Measurements from ENCODE around the gene LRRC8D.
A peak's percentile ranks its signal among the peaks of the same experiment; 100 is the strongest.

LRRC8D gene

GRCh38 chr1:89939059-89939570, 118.3 kb downstream of the LRRC8D start:
- H3K4me1 Mint-ChIP-seq = no peaks in the 10 kb centered on the region
- H3K27me3 Mint-ChIP-seq = no peaks in the 10 kb centered on the region
- no peak overlapping the region for H3K4me3 Mint-ChIP-seq
- H3K9me3 Mint-ChIP-seq = no peaks in the 10 kb centered on the region
- DNase-seq (ENCODE audit: low spot score in 2 of 2) = no peak
- ATAC-seq (ENCODE audit: low read depth) = no peak
- peaks cover 18% of the 10 kb centered on the region for H3K36me3 Mint-ChIP-seq
- H3K27ac Mint-ChIP-seq = no peak overlapping the region

DNA sequence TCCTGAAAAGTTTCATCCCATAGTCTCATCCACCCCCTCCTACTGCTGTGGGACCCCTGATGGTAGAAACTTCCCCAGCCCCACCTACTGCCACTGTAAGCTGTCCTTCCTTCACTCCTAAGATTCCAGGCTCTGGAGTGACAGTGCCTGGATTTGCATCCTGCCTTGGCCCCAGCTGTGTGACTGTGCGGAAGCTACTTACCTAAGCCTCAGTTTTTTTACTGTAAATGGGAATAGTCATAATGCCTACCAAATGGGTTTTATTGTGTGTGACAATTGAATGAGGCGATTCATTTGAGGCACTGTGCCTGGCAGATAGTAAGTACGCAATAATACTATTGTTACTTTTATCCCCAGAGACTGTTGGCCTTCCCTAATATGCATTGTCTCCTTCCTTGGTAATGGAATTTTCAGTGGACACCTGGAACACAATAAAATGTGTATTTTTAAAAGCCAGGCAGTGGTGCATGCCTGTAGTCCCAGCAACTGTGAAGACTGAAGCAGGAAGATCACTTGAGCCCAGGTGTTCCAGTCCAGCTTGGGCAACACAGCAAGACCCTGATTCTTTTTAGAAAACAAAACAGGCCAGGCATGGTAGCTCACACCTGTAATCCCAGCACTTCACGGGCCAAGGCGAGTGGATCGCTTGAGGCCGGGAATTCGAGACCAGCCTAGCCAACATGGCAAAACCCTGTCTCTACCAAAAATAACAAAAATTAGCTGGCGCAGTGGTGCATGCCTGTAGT, 119.0 kb downstream of the LRRC8D start:
- ATAC-seq (ENCODE audit: low read depth) (no peak), DNase-seq (ENCODE audit: low spot score in 2 of 2) (no peak)
- H3K27ac Mint-ChIP-seq = no peak overlapping the region
- H3K4me1 Mint-ChIP-seq = no peaks in the 10 kb centered on the region
- peaks cover 13% of the 10 kb centered on the region for H3K36me3 Mint-ChIP-seq
- H3K9me3 Mint-ChIP-seq = no peaks in the 10 kb centered on the region
- H3K27me3 Mint-ChIP-seq = no peaks in the 10 kb centered on the region
- no peak overlapping the region for H3K4me3 Mint-ChIP-seq

DNA sequence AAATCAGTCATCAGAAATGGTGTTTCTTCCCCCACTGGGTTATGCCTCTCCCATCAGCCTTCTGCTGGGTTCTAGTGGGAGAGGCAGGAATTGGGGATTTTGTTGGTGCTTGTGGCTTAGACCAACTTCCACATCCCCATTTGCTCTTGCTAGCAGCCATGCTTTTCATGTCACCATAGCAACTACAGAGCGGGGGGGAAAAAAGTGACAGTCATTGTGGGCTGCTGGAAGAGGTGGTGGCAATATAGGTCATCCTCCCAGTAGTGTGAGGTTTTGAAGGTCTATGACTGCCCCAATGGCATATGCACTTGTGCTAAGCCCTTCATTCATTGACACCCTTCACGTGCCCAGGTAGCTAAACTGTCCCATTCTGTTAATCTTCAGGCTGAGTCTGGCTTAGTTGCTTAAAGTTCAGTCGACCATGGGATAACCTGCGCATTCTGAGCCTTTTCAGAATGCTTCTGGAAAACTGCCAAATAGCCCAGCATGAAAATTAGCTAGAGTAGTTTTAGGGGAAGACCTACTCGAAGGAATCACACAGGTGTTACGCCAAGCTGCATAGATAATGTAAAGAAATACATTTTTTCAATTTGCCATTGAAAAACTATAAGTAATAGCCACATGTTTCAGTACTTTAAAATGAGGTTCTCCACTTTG, 120.4 kb downstream of the LRRC8D start:
- no peak overlapping the region for H3K27ac Mint-ChIP-seq
- ATAC-seq (ENCODE audit: low read depth) = peak; percentile 39

DNA sequence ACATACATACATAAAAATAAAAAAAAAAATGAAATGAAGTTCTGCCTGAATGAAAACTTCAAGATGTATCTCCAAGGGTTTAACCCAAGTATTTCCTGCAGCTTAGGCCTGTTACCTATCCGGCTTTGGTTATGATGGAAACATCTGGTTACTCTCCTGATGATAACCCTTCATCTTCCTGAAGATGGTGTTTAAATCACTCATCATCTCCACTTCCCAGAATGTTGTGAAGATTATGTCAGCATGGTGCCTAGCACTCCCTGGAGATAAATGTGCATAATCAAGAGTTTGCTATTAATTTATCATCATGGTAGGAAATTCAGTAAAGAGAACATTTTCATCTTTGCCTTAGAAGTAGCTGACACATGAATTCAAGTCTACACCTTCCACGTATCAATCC, 121.2 kb downstream of the LRRC8D start:
- DNase-seq (ENCODE audit: low spot score in 2 of 2) (no peak), ATAC-seq (ENCODE audit: low read depth) (no peak)
- H3K4me1 Mint-ChIP-seq = peaks cover 2% of the 10 kb centered on the region
- H3K9me3 Mint-ChIP-seq = no peaks in the 10 kb centered on the region
- H3K36me3 Mint-ChIP-seq = peaks cover 3% of the 10 kb centered on the region
- H3K27ac Mint-ChIP-seq = no peak overlapping the region
- no peaks in the 10 kb centered on the region for H3K27me3 Mint-ChIP-seq
- no peak overlapping the region for H3K4me3 Mint-ChIP-seq

More for the DNA sequence above, 120.4 kb downstream of the LRRC8D start:
- Mint-ChIP-seq H3K4me3 (no peak overlapping the region), H3K27me3 (no peaks in the 10 kb centered on the region), H3K4me1 (peaks cover 2% of the 10 kb centered on the region), H3K9me3 (no peaks in the 10 kb centered on the region), H3K36me3 (peaks cover 3% of the 10 kb centered on the region)
- DNase-seq (ENCODE audit: low spot score in 2 of 2) = peak in 1 of 2 donors; percentile 11

DNA sequence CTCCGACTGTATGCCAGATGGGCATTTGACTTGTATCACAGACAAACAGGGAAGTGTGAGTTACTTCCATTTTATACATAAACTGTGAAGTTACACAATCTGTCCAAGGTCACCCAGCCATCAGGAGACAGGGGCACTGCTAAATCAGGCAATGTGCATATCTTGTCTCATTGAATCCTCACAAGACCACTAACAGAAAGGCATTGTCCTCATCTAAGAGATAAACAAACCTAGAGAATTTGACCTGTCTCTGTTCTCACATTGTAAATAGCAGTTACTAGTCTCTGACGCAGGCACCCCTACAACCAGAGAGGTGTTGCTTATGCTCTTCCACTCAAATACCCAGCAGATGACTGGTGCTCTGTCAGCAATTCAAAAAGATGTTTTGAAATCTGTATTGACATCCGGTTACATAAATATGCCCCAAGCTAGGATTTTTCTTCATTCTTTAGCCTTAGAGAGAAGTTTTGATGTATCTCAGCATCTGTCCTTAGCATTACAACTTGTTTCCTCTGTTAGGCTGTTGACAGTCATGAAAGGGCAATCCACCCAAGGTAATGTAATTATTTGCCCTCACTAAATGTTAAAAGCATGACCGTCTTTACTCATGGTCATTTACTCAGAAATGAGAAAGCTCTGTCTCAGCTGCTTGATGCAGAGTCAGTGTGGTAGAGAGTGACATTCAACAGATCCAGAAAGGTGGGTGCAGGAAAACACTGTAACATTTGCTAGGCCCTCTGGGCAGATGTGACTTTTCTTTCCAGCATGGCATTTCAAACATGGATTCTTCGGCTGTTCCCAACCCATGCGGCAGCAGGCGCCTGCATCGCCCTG, 122.2 kb downstream of the LRRC8D start:
- H3K27ac Mint-ChIP-seq = peak overlapping the region; percentile 72
- H3K4me3 Mint-ChIP-seq = no peak overlapping the region
- H3K4me1 Mint-ChIP-seq = peaks cover 2% of the 10 kb centered on the region
- no peaks in the 10 kb centered on the region for H3K9me3 Mint-ChIP-seq
- H3K36me3 Mint-ChIP-seq = peaks cover 2% of the 10 kb centered on the region
- no peaks in the 10 kb centered on the region for H3K27me3 Mint-ChIP-seq
- ATAC-seq (ENCODE audit: low read depth) (no peak), DNase-seq (ENCODE audit: low spot score in 2 of 2) (no peak)

- Mint-ChIP-seq H3K27ac (no peak overlapping the region), H3K36me3 (peaks cover 2% of the 10 kb centered on the region), H3K4me3 (no peak overlapping the region), H3K9me3 (no peaks in the 10 kb centered on the region), H3K4me1 (peaks cover 2% of the 10 kb centered on the region), H3K27me3 (no peaks in the 10 kb centered on the region)
- DNase-seq (ENCODE audit: low spot score in 2 of 2) = no peak
- ATAC-seq (ENCODE audit: low read depth) = no peak
Measured at GRCh38 chr1:89943846-89944781, 123.3 kb downstream of the LRRC8D start.

- no peaks in the 10 kb centered on the region for H3K36me3 Mint-ChIP-seq
- H3K27me3 Mint-ChIP-seq = no peaks in the 10 kb centered on the region
- no peak overlapping the region for H3K27ac Mint-ChIP-seq
- peaks cover 2% of the 10 kb centered on the region for H3K4me1 Mint-ChIP-seq
- H3K9me3 Mint-ChIP-seq = no peaks in the 10 kb centered on the region
- no peak for ATAC-seq (ENCODE audit: low read depth)
- DNase-seq (ENCODE audit: low spot score in 2 of 2) = no peak
- H3K4me3 Mint-ChIP-seq = no peak overlapping the region
Measured at GRCh38 chr1:89945852-89946476, 125.1 kb downstream of the LRRC8D start.

DNA sequence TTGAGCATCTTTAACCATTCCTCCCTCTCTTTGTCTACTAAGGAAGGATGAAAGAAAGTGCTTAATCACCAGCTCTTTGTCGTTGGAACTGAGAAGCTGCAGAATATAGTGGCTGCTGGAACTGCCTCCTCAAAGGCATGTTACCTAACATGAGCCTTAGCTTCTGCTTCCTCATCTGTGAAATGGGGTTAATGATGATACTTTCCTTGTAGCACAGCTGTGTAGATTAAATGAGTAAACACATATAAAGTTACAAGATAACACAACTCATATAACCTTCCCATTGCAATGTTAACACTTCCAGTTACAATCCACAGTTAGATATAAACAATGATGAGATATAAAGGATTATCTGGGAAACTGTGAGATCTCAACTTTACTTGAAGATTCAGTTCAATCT, 125.7 kb downstream of the LRRC8D start:
- Mint-ChIP-seq H3K4me1 (peaks cover 2% of the 10 kb centered on the region), H3K27me3 (no peaks in the 10 kb centered on the region), H3K27ac (no peak overlapping the region), H3K36me3 (no peaks in the 10 kb centered on the region), H3K4me3 (no peak overlapping the region), H3K9me3 (no peaks in the 10 kb centered on the region)
- ATAC-seq (ENCODE audit: low read depth) (no peak), DNase-seq (ENCODE audit: low spot score in 2 of 2) (no peak)

DNA sequence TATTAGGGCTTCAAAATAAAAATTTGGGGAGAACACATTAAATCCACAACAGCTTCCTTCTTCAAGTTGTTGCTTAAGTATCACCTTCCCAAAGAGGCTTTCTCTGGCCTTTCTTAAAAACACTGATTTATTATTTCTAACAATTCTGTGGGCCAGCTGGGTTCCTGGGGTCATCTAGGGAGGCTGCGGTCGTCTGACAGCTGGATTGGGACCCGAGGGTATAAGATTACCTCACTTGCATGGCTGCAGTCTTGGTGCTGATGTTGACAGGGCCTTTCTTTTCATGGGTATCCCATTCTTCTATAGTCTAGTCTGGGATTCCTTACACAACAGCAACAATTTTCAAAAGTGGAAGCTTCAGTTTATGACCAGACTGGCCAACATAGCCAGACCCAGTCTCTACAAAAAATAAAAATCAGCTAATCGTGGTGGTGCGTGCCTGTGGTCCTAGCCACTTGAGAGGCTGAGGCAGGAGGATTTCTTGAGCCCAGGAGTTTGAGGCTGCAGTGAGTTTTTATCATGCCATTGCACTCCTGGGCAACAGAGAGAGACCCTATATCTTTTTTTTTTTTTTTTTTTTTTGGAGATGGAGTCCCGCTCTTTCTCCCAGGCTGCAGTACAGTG, 128.0 kb downstream of the LRRC8D start:
- Mint-ChIP-seq H3K4me1 (peaks cover 2% of the 10 kb centered on the region), H3K4me3 (no peak overlapping the region), H3K27me3 (no peaks in the 10 kb centered on the region), H3K27ac (no peak overlapping the region), H3K36me3 (no peaks in the 10 kb centered on the region), H3K9me3 (no peaks in the 10 kb centered on the region)
- ATAC-seq (ENCODE audit: low read depth) = no peak
- DNase-seq (ENCODE audit: low spot score in 2 of 2) = no peak

DNA sequence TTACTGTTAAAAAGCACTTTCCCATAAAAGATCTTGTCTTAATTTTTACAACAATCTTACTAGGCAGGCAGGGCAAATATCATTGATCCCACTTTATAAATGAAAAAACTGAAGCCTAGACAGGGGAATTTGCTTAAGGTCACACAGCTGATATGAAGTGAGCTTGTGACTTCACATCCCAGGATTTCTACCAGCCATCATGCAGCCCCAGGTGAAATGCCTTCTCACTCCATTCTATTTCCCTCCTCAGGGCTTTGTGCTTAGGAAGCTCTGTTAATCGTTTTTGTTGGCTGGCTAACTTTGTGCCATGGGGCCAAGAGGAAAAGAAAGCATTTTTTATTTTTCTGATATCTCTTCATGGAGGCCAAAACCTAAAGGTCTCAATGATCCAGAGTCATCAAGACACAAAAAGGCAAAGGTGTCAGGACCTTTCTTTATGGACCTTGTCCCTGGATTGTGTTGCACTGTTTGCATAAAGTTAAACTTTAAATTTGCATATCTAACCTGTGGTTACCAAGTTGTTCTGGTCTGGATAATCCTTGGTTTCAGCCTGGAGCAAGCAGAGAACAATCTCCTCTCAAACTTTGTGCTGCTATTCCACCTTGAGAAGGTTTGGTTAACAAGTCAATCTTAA, 129.3 kb downstream of the LRRC8D start:
- Mint-ChIP-seq H3K4me1 (peaks cover 2% of the 10 kb centered on the region), H3K36me3 (no peaks in the 10 kb centered on the region), H3K27me3 (no peaks in the 10 kb centered on the region), H3K4me3 (no peak overlapping the region), H3K27ac (no peak overlapping the region), H3K9me3 (no peaks in the 10 kb centered on the region)
- no peak for DNase-seq (ENCODE audit: low spot score in 2 of 2)
- no peak for ATAC-seq (ENCODE audit: low read depth)

DNA sequence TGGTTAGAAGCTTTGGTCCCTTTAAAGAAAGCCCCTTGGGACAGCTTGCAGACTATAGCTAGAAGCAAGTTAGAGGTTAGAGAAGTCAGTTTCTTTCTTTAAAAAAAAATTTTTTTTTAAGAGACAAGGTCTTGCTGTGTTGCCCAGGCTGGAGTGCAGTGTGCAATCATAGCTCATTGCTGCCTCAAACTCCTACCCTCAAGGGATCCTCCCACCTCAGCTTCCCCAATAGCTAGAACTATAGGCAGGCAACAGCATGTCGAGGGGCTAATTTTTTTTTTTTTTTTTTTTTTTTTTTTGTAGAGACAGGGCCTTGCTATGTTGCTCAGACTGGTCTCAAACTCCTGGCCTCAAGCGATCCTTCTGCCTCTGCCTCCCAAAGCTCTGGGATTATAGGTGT, 129.9 kb downstream of the LRRC8D start:
- H3K4me1 Mint-ChIP-seq = peaks cover 2% of the 10 kb centered on the region

DNA sequence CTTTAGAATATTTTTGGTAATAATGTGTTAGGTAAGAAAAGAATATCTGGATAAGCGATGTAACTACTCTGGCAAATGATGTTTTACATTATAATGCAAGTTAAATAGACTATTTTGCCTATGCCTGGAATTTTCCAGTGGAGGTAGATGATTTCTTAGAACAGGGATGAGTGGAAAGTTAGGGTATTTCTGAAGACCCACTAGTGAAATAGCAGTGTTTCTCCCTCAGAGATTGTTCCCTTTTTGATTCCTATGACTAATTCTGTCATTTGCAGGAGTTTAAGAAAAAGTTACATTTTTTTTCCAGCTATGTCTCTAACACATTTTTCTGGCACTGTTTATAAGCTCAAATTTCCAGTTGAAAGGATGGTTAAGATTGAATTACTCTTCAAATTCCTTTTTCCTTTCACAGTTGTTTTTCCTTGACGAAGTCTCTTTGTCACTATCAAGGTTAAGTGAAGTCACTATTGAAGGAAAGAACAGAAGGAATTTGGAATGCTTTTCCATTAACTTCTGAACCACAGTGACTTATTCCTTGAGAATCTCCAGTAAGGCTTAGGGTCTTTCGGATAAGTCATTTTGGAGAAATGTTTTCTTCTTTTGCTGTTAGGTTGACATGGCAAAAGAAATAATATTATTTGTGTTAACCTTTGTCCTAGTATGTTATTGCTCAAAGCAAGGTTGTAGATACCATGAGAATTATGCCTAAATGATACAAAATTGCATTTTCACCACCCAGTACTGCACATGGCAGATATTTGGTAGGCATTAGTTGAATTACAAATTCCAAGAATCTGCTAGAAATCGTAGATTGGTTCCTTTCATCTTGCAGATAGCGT, 131.2 kb downstream of the LRRC8D start:
- no peak for ATAC-seq (ENCODE audit: low read depth)
- Mint-ChIP-seq H3K36me3 (no peaks in the 10 kb centered on the region), H3K27ac (no peak overlapping the region), H3K9me3 (no peaks in the 10 kb centered on the region), H3K4me3 (no peak overlapping the region), H3K27me3 (peaks cover 1% of the 10 kb centered on the region), H3K4me1 (no peaks in the 10 kb centered on the region)
- DNase-seq (ENCODE audit: low spot score in 2 of 2) = no peak

More for the DNA sequence above, 129.9 kb downstream of the LRRC8D start:
- ATAC-seq (ENCODE audit: low read depth) = no peak
- no peaks in the 10 kb centered on the region for H3K9me3 Mint-ChIP-seq
- H3K4me3 Mint-ChIP-seq = no peak overlapping the region
- no peaks in the 10 kb centered on the region for H3K36me3 Mint-ChIP-seq
- no peaks in the 10 kb centered on the region for H3K27me3 Mint-ChIP-seq
- H3K27ac Mint-ChIP-seq = no peak overlapping the region
- no peak for DNase-seq (ENCODE audit: low spot score in 2 of 2)
